Stomach (tissue), 4 donors: ENCODE measurements around the gene HYKK.

Source experiments
- CTCF ChIP-seq, 7 experiments: fragments of 450-650 bp in 4 of 7; fragments of 200-600 bp in 3 of 7; sonication (generic) in 3 of 7; IDR thresholded peaks; one replicate each; pipeline ENCODE4 v1.5.1; 2016 to 2019; ENCODE audit warnings: antibody characterized with exemption in 7 of 7, control low read depth in 2 of 7, mild to moderate bottlenecking in 1 of 7
- EP300 ChIP-seq: sonication (generic); formaldehyde crosslinking; IDR thresholded peaks from one replicate; pipeline ENCODE4 v1.6.1; 2017; ENCODE audit warnings: antibody characterized with exemption
- POLR2A ChIP-seq, 4 donors: fragments of 450-650 bp; IDR thresholded peaks; one replicate each; pipeline ENCODE4 v1.6.1; 2016; ENCODE audit warnings: antibody characterized with exemption in 4 of 4, control low read depth in 2 of 4, mild to moderate bottlenecking in 1 of 4, moderate library complexity in 1 of 4
- POLR2AphosphoS5 ChIP-seq, 3 donors: sonication (generic); formaldehyde crosslinking; IDR thresholded peaks; one replicate each; pipeline ENCODE4 v1.6.1; 2016; ENCODE audit warnings: antibody characterized with exemption in 3 of 3

GRCh38 chr15:78527325-78527724, 19.9 kb downstream of the HYKK start:
- TF ChIP-seq CTCF (IDR thresholded peaks at IDR 0.05), result no peak
- TF ChIP-seq POLR2AphosphoS5 (IDR thresholded peaks at IDR 0.05), result no peak
- no peak for TF ChIP-seq POLR2A (IDR thresholded peaks at IDR 0.05)
- no peak for TF ChIP-seq EP300
